GM04503 (cell line): ENCODE measurements around the gene IL20RB.
"Not testable (repeated sequence)": the region's sequence is repeated elsewhere in the genome, so short reads cannot be mapped to it uniquely, and the experiment has no call there.

ENCODE experiments used
- DNase-seq: peaks from one replicate; pipeline ENCODE4 v3.0.0-alpha.2; 2012; ENCODE audit warnings: low read depth

Gene IL20RB

DNA sequence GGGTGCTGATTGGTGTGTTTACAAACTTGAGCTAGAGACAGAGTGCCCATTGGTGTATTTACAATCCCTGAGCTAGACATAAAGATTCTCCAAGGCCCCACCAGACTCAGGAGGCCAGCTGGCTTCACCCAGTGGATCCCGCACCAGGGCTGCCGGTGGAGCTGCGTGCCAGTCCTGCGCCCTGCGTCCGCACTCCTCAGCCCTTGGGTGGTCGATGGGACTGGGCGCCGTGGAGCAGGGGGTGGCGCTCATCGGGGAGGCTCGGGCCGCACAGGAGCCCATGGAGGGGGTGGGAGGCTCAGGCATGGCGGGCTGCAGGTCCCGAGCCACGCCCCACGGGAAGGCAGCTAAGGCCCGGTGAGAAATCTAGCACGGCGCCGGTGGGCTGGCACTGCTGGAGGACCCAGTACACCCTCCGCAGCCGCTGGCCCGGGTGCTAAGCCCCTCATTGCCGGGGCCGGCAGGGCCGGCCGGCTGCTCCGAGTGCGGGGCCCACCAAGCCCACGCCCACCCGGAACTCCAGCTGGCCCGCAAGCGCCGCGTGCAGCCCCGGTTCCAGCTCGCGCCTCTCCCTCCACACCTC, 29.7 kb downstream of the IL20RB start:
- not testable (repeated sequence) for DNase-seq

DNA sequence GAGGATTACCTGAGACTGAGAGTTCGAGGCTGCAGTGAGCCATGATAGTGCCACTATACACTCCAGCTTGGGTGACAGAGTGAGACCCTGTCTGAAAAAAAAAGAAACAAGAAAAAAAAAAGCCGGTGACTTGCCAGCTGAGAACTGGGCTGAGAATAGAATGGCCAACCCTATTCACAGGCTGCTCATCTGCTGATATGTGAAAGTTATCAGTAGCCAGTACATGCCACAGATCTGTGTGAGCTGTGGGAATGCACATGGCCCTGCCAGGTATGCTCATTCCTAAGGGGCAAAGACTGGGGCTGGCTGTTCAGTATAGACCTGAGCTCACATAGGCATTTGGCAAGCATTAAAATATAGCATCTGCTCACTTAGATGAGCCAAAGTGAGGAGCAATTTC, 30.9 kb downstream of the IL20RB start:
- no peak for DNase-seq

DNA sequence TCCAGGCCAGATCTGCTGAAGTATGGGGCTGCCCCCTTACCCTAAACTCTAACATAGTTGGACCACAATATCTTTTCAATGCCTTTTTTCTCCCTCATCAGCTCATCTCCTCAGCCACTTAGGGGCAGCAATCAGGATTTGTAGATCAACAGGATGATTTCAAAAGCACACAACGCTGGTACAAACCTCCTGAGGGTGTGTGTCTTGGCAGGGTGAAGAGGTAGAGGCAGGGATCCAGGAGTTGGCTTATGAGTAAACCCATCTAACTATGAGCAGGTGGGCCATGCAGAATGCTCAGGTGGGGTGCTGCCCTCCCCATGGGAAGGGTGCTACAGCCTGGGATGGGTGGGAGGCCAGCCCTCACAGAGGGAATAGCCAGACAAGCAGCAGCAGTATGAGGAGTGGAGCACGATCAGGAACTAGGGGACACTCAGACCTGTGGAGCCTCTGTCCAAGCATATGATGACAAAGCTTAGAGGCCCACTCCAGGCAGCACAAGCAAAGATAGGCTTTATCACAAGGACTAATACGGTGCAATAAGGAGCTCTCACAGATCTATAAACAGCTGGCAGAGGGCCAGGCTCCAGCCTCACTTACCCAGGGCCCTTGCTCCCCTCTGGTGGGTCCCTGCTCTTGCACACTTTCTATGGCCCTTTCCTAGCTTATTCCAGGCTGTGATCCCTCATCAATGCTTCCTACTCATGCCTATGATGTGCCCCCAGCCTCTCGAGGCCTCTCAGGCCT, 32.2 kb downstream of the IL20RB start:
- DNase-seq: no peak

GRCh38 chr3:136990826-136991225, 33.0 kb downstream of the IL20RB start:
- no peak for DNase-seq

DNA sequence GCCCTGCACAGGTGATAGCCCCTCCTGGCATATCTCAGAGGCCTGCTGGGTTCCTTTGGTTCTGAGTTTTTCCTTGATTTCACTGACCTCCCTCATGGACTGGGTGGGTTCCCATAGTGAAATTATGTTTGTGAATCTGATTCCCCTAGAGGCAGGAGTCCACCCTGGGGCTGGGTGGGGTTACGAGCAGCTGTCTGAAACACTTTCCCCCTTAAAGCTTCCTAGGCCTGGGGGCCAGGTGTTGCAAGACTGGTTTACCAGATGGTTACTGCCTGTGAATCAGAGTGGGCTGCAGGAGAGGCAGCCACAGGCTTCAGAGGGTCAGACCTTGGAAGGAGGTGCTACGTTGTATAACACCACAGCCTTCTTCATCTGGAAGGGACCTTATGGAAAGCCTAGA, 34.3 kb downstream of the IL20RB start:
- DNase-seq: no peak

DNA sequence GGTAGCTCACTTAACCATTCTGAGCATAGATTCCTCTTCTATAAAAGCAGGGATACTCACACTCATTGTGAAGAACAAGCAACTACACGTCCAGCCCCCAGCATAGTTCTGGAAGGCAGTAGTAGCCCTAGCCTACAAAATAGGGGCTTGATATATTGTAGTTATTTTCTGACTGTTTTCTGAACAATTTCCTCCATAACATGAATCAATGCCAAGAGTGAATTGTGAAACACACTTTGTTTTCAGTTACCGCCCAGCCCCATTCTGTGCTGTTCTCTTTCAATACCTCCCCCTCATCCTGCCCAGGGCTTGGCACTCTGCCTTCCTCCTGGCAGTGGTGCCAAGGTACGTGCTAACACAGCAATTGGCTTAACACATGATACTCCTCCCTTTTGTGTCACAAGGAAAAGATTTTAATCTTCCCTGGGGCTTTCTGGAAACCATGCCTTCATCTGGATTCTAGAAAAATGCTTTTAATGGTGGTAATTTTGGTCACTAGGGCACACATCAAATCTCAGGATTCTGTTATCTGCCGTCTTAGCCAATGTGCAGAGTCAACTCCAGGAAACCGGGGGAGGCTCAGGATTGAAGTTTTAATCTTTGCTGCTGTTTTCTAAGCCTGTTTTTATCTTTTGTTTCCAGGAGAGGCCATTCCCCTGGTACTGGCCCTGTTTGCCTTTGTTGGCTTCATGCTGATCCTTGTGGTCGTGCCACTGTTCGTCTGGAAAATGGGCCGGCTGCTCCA, 37.2 kb downstream of the IL20RB start:
- DNase-seq: peak; percentile 94

GRCh38 chr3:136995652-136996051, 37.9 kb downstream of the IL20RB start:
- DNase-seq: no peak

- DNase-seq: no peak
Observed at GRCh38 chr3:137000039-137000438, 42.3 kb downstream of the IL20RB start.

DNA sequence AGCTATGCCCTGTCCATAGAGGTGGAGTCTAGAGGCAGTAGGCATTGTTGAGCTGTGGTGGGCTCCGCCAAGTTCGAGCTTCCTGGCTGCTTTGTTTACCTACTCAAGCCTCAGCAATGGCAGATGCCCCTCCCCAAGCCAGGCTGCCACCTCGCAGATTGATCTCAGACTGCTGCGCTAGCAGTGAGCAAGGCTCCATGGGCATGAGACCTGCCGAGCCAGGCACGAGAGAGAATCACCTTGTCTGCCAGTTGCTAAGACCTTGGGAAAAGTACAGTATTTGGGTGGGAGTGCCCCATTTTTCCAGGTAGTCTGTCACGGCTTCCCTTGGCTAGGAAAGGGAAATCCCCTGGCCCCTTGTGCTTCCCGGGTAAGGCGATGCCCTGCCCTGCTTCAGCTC, 49.6 kb downstream of the IL20RB start:
- DNase-seq: not testable (repeated sequence)

- DNase-seq: no peak
Observed at GRCh38 chr3:137008131-137008530, 50.3 kb downstream of the IL20RB start.

- DNase-seq: no peak
Observed at GRCh38 chr3:137008976-137009375, 51.2 kb downstream of the IL20RB start.

- no peak for DNase-seq
Observed at GRCh38 chr3:137010137-137010536, 52.4 kb downstream of the IL20RB start.

- no peak for DNase-seq
Observed at GRCh38 chr3:137011153-137011552, 53.4 kb downstream of the IL20RB start.

GRCh38 chr3:137012097-137012501, 54.3 kb downstream of the IL20RB start:
- DNase-seq: peak; percentile 68

DNA sequence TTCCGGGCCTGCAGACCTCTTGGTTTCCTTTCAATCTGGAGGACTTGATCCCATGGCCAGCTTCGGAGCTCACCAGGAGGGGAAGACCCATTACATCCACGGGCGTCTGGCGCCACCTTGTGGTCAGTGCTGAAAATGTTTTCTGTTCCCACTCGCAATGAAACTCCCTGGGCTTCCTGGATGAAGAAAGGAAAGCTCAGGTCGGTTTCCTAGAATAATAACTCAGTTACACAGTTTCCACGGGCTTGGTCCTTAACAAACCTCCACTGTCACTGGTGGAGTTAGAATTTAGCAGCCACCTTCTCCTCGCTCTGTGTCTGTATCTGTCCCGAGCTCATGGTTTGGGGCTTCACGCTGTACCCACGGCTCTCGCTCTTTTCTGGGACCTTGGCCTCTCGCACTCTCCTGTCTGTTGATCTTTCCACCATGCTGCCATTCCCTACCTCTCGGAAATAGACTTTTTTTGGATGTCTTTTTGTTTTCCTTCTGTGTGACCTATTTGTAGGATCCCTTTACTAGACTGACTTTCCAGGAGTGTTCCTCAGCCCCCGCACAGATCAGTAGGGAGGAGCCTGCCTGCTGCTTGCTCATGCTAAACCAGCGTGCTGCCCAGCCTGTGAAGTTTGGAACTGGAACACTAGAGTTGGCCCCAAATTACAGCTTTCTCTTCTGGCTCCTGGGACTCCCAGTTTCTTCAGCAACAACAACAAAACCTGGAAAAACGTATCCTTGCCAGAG, 56.3 kb downstream of the IL20RB start:
- peak; percentile 66 for DNase-seq

DNA sequence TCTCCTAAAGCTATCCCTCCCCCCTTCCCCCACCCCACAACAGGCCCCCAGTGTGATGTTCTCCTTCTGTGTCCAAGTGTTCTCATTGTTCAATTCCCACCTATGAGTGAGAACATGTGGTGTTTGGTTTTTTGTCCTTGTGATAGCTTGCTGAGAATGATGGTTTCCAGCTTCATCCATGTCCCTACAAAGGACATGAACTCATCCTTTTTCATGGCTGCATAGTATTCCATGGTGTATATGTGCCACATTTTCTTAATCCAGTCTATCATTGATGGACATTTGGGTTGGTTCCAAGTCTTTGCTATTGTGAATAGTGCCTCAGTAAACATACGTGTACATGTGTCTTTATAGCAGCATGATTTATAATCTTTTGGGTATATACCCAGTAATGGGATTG, 59.5 kb downstream of the IL20RB start:
- DNase-seq: not testable (repeated sequence)

DNA sequence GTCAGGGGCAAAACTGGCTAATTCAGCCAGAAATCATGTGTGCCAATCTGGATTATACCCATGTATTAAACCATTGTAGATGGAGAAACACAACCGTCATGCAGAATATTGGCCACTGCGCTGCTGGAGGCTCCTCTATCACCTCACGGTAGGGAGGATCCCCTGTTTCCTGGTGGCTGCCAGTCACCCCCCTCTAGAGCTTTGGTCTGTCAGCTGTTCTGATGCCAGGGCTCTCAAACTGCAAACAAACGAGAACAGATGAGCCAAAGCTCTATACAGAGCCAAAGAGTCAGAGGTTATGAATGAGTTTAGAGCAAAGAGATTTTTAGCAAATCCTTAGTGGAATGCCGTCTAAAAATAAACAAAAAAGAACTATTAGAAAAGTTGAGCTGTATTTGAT, 62.5 kb downstream of the IL20RB start:
- no peak for DNase-seq

GRCh38 chr3:137020888-137021287, 63.1 kb downstream of the IL20RB start:
- DNase-seq: no peak

GRCh38 chr3:137024348-137024747, 66.6 kb downstream of the IL20RB start:
- DNase-seq: no peak

- DNase-seq: no peak
Observed at GRCh38 chr3:137026701-137027100, 68.9 kb downstream of the IL20RB start.

DNA sequence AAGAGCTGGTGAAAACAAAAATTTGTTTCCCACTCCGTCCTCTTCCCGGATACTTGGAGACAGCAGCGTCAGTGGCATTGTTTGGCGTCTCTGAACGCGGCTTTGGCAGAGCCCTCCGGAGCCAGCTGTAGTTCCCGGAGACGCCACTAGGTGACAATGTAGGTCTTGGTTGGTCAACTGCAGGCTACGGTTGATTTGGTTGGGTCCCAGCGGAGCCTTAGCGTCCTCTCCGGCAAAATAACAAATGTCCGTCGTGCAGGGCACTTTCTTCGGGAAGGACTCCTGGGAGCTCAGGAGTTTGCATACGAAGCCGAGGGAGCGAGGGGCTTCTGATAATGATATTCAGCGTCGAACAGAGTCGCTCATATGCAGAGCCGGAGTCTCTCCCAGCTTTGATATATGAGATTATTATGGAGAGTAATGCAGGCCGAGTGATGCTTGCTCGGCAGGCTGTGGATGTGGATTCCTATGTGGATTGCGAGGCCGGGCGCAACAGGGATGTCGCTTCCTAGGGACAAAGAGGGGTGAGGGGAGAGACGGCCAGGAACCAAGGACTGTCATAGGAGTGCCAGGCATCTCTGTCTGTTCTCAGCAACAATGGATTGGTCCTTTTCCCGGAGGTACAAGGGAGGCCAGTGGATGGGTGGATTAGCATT, 74.8 kb downstream of the IL20RB start:
- peak; percentile 37 for DNase-seq

DNA sequence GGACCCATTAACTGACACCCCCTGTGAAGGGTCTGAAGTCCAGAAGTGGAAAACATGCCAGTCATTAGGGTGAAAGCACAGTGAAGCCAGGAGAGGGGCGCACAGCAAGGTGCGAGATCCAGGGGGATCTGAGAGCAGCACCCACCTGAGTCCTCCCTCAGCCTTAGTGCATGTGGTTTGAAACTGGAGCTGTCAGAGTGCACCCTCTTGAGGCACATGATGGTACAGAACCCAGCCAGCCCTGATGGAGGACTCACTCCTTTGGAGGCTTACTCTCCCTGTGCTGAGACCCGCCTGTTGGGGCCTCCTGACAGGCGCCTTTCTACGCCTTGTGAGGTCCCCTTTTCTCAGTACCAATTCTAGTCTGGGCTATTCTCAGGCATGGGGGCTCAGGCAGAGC, 77.8 kb downstream of the IL20RB start:
- no peak for DNase-seq
